Gastroesophageal sphincter (tissue), 4 donors: ENCODE measurements around the gene PIAS1. TPM values are rescaled to one million over a fixed set of nuclear protein-coding genes. Genes with fewer than 3 reads are reported as not detected.
A peak's percentile ranks its signal among the peaks of the same experiment; 100 is the strongest.

Experiments used
- ATAC-seq: fragments of 150-250 bp; one replicate; pipeline ENCODE4 v1.9.1; 2016; ENCODE audit warnings: mild to moderate bottlenecking, moderate library complexity
- H3K27ac ChIP-seq, 4 donors: fragments of 200-600 bp; sonication (generic) in 3 of 4; 1 replicate in 3 of 4; 2 replicates in 1 of 4; pipeline ENCODE4 v1.5.1; 2016 to 2019
- H3K27me3 ChIP-seq: fragments of 200-600 bp; sonication (generic); one replicate; pipeline ENCODE4 v1.5.1; 2019
- H3K36me3 ChIP-seq, 2 donors: fragments of 200-600 bp; sonication (generic); one replicate each; pipeline ENCODE4 v1.5.1; 2019; ENCODE audit warnings: control low read depth in 1 of 2
- H3K4me1 ChIP-seq, 3 donors: fragments of 200-600 bp; sonication (generic); 1 replicate in 2 of 3; 2 replicates in 1 of 3; pipeline ENCODE4 v1.5.1; 2016 to 2019; ENCODE audit warnings: control low read depth in 2 of 3
- H3K4me3 ChIP-seq, 2 donors: fragments of 200-600 bp; sonication (generic); one replicate each; pipeline ENCODE4 v1.5.1; 2019; ENCODE audit warnings: mild to moderate bottlenecking in 1 of 2, moderate library complexity in 1 of 2
- H3K9me3 ChIP-seq, 3 donors: fragments of 200-600 bp; sonication (generic); one replicate each; pipeline ENCODE4 v1.5.1; 2017 to 2019; ENCODE audit warnings: control low read depth in 2 of 3
- CTCF ChIP-seq, 4 experiments: fragments of 200-600 bp in 2 of 4; fragments of 450-650 bp in 2 of 4; sonication (generic) in 1 of 4; IDR thresholded peaks; one replicate each; pipeline ENCODE4 v1.5.1; 2017 to 2019; ENCODE audit warnings: antibody characterized with exemption in 4 of 4, mild to moderate bottlenecking in 2 of 4, moderate library complexity in 2 of 4
- EP300 ChIP-seq: sonication (generic); formaldehyde crosslinking; IDR thresholded peaks from one replicate; pipeline ENCODE4 v1.6.1; 2017; ENCODE audit warnings: antibody characterized with exemption, mild to moderate bottlenecking
- POLR2A ChIP-seq, 2 donors: fragments of 450-650 bp; IDR thresholded peaks; one replicate each; pipeline ENCODE4 v1.6.1; 2017; ENCODE audit warnings: antibody characterized with exemption in 2 of 2, mild to moderate bottlenecking in 2 of 2, moderate library complexity in 1 of 2
- POLR2AphosphoS5 ChIP-seq: sonication (generic); formaldehyde crosslinking; IDR thresholded peaks from one replicate; pipeline ENCODE4 v1.6.1; 2017; ENCODE audit warnings: antibody characterized with exemption
- WGBS, 2 donors: methylation state at CpG; one replicate each; pipeline ENCODE4 v1.1.5; 2018; ENCODE audit warnings: low coverage in 1 of 2; 5-methylcytosine and 5-hydroxymethylcytosine counted together
- total RNA-seq, 4 donors: library from RNA; depleted of rRNA; stranded (reverse); fragments of >200 nt; gene quantifications; one replicate each; pipeline ENCODE4 v1.1.0, GENCODE V29; 2016

The PIAS1 gene
- total RNA-seq, 4 donors from 2014 or later, result 26.6 to 101 (median 48.9) TPM

GRCh38 chr15:68042855-68043222 is 11.3 kb upstream of the PIAS1 start:
- TF ChIP-seq CTCF (IDR thresholded peaks at IDR 0.05), result no peak
- TF ChIP-seq EP300, result no peak
- TF ChIP-seq POLR2AphosphoS5, result no peak
- no peak for TF ChIP-seq POLR2A (IDR thresholded peaks at IDR 0.05)
- Histone ChIP-seq H3K36me3 (no peaks in the 10 kb centered on the region), H3K9me3 (peaks cover 0 to 6% (median 0%) of the 10 kb centered on the region in 3 donors), H3K4me1 (no peaks in the 10 kb centered on the region), H3K4me3 (no peak overlapping the region), H3K27me3 (no peaks in the 10 kb centered on the region), H3K27ac (no peak overlapping the region)
- WGBS, 2 donors, result 84 to 95% methylated on average over 2 to 3 of the region's 3 CpGs
- no peak for ATAC-seq

GRCh38 chr15:68045289-68046265 is 8.5 kb upstream of the PIAS1 start:
- Histone ChIP-seq H3K9me3 (no peaks in the 10 kb centered on the region), H3K27me3 (no peaks in the 10 kb centered on the region), H3K4me3 (no peak overlapping the region), H3K27ac (no peak overlapping the region), H3K36me3 (no peaks in the 10 kb centered on the region), H3K4me1 (no peaks in the 10 kb centered on the region)
- 70% methylated on average over 4 of the region's 14 CpGs; no CpG with 5 or more reads in 1 of the 2 donors for WGBS, 2 donors
- ATAC-seq, result no peak
- TF ChIP-seq CTCF (IDR thresholded peaks at IDR 0.05), result no peak
- no peak for TF ChIP-seq POLR2AphosphoS5
- no peak for TF ChIP-seq POLR2A (IDR thresholded peaks at IDR 0.05)
- no peak for TF ChIP-seq EP300

- Histone ChIP-seq H3K27me3 (no peaks in the 10 kb centered on the region), H3K36me3 (no peaks in the 10 kb centered on the region), H3K9me3 (no peaks in the 10 kb centered on the region), H3K27ac (no peak overlapping the region), H3K4me1 (no peaks in the 10 kb centered on the region), H3K4me3 (no peak overlapping the region)
- no peak for ATAC-seq
- TF ChIP-seq EP300 (no peak), CTCF (IDR thresholded peaks at IDR 0.05) (no peak), POLR2A (IDR thresholded peaks at IDR 0.05) (no peak), POLR2AphosphoS5 (no peak)
- 82 to 87% methylated on average over 2 to 3 of the region's 3 CpGs for WGBS, 2 donors
Measured at GRCh38 chr15:68047826-68048225, 6.3 kb upstream of the PIAS1 start.

GRCh38 chr15:68051109-68051508 is 3.0 kb upstream of the PIAS1 start:
- no peaks in the 10 kb centered on the region for H3K27me3 ChIP-seq
- H3K4me3 ChIP-seq, result no peak overlapping the region
- 79 to 94% methylated on average over 2 of the region's 2 CpGs for WGBS, 2 donors
- peaks cover 0 to 15% (median 3%) of the 10 kb centered on the region in 3 donors for H3K4me1 ChIP-seq
- TF ChIP-seq EP300, result no peak
- peak in 1 of 4 experiments; percentile 13 for TF ChIP-seq CTCF (IDR thresholded peaks at IDR 0.05)
- TF ChIP-seq POLR2AphosphoS5, result no peak
- TF ChIP-seq POLR2A (IDR thresholded peaks at IDR 0.05), result no peak
- H3K27ac ChIP-seq, result no peak overlapping the region
- no peaks in the 10 kb centered on the region for H3K9me3 ChIP-seq
- no peaks in the 10 kb centered on the region for H3K36me3 ChIP-seq
- ATAC-seq, result no peak

GRCh38 chr15:68051907-68052306 is 2.2 kb upstream of the PIAS1 start:
- 71 to 100% methylated on average over 1 of the region's 1 CpG for WGBS, 2 donors
- no peaks in the 10 kb centered on the region for H3K36me3 ChIP-seq
- no peak overlapping the region for H3K4me3 ChIP-seq
- no peak for TF ChIP-seq POLR2A (IDR thresholded peaks at IDR 0.05)
- TF ChIP-seq POLR2AphosphoS5, result no peak
- TF ChIP-seq EP300, result no peak
- TF ChIP-seq CTCF (IDR thresholded peaks at IDR 0.05), result no peak
- H3K27ac ChIP-seq, result no peak overlapping the region
- H3K4me1 ChIP-seq, result peaks cover 2 to 23% (median 3%) of the 10 kb centered on the region in 3 donors
- H3K27me3 ChIP-seq, result no peaks in the 10 kb centered on the region
- H3K9me3 ChIP-seq, result no peaks in the 10 kb centered on the region
- ATAC-seq, result no peak
